Nephron (organoid): Measurements from ENCODE around the gene KLHL25.

Experiments used
- H3K27ac Mint-ChIP-seq, 3 experiments: 2 replicates each; pipeline ENCODE4 v1.8.0; 2020; ENCODE audit warnings: mixed read lengths in 3 of 3, mild to moderate bottlenecking in 2 of 3, moderate library complexity in 1 of 3
- H3K27me3 Mint-ChIP-seq: 2 replicates; pipeline ENCODE4 v1.8.0; 2021; ENCODE audit warnings: low read depth, mild to moderate bottlenecking, moderate library complexity, mixed read lengths
- H3K36me3 Mint-ChIP-seq: 2 replicates; pipeline ENCODE4 v1.8.0; 2020; ENCODE audit warnings: low read depth, mixed read lengths
- H3K4me1 Mint-ChIP-seq: 2 replicates; pipeline ENCODE4 v1.8.0; 2020; ENCODE audit warnings: mixed read lengths
- H3K4me3 Mint-ChIP-seq, 3 experiments: 2 replicates each; pipeline ENCODE4 v1.8.0; 2020; ENCODE audit warnings: mild to moderate bottlenecking in 3 of 3, mixed read lengths in 3 of 3, moderate library complexity in 2 of 3
- H3K9me3 Mint-ChIP-seq: 2 replicates; pipeline ENCODE4 v1.8.0; 2020; ENCODE audit warnings: mixed read lengths
- TF ChIP-seq, protein P1 (sequence below), 3 experiments: fragments of 200-600 bp; sonication (generic); IDR thresholded peaks; one replicate each; pipeline ENCODE4 v1.5.0; 2021; ENCODE audit warnings: antibody characterized with exemption in 3 of 3; ENCODE audit not compliant: unreplicated experiment in 3 of 3

Gene KLHL25

DNA sequence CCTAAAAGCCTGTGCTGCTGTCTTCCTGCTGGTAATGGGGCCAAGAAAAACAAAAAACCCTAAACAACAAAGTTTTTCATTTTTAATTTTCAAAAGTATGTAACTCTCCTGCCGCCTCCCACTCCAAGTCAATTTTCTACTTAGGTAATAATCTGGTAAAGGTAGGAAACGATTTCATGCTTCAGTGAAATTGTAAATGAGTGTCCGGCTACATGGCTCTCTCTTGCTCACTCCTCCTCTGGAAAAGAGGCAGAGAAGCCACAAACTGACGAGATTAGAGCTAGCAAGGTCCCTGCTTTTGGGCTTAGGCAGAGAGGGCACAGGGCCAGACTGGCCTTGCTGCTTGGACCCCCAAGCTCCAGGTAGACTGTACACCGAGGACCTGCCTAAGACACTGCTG, 23.5 kb downstream of the KLHL25 start:
- Mint-ChIP-seq H3K4me1 (peaks cover 46% of the 10 kb centered on the region), H3K9me3 (no peaks in the 10 kb centered on the region), H3K27me3 (peaks cover 7% of the 10 kb centered on the region), H3K36me3 (peaks cover 17% of the 10 kb centered on the region), H3K4me3 (peak overlapping the region; percentile 4 to 65 (median 5)), H3K27ac (peak overlapping the region; percentile 90 to 93 (median 91))
- TF ChIP-seq, protein P1, sequence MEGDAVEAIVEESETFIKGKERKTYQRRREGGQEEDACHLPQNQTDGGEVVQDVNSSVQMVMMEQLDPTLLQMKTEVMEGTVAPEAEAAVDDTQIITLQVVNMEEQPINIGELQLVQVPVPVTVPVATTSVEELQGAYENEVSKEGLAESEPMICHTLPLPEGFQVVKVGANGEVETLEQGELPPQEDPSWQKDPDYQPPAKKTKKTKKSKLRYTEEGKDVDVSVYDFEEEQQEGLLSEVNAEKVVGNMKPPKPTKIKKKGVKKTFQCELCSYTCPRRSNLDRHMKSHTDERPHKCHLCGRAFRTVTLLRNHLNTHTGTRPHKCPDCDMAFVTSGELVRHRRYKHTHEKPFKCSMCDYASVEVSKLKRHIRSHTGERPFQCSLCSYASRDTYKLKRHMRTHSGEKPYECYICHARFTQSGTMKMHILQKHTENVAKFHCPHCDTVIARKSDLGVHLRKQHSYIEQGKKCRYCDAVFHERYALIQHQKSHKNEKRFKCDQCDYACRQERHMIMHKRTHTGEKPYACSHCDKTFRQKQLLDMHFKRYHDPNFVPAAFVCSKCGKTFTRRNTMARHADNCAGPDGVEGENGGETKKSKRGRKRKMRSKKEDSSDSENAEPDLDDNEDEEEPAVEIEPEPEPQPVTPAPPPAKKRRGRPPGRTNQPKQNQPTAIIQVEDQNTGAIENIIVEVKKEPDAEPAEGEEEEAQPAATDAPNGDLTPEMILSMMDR (IDR thresholded peaks at IDR 0.05; ENCODE audit: unreplicated experiment in 3 of 3), result no peak

DNA sequence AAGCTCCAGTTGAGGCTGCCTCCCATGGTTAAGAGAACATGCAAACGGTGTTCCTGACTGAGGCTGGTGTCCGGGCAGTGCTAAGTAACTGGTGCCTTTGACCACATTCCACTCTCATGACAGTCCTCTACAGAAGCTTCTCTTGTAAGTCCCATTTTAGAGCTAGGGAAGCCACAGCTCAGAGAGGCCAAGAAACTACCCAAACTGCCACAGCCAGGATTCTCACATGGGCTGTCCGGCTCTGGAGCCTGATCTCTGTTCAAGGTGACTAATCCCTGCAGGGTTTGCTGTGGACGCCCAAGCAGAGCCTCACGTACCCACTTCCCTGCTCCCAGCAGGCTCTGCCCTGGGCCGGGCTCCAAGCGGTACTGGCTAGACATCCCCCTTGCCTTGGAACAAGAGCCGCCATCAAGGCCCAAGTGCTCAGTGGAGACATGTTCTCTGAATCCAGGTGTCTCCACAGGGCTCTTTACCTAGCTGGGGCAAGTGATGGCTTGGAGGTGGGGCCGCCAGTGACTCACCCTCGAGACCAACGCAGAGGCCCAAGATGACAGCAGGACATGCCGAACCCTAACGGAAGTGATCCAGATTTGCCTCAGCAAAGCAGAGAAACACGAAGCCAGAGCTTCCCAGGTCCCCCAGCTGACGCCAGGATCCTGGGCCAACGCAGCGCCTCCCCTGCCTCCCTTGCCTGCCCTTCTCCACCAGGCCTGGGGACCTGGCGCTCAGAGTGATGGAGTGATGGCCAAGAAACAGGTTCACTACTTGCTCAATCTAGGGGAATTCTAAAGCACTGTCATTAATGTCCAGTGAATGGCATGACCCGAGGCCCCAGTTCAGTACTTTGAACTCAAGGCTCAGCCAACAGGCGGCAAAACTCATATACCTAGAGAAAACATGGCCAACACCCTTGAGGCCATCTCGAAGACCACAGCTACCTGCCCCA, 24.4 kb downstream of the KLHL25 start:
- H3K4me1 Mint-ChIP-seq, result peaks cover 51% of the 10 kb centered on the region
- H3K36me3 Mint-ChIP-seq, result peaks cover 17% of the 10 kb centered on the region
- H3K9me3 Mint-ChIP-seq, result no peaks in the 10 kb centered on the region
- H3K27ac Mint-ChIP-seq, result peak overlapping the region; percentile 90 to 93 (median 91)
- H3K27me3 Mint-ChIP-seq, result peaks cover 7% of the 10 kb centered on the region
- TF ChIP-seq, protein P1 (IDR thresholded peaks at IDR 0.05; ENCODE audit: unreplicated experiment in 3 of 3), result no peak
- H3K4me3 Mint-ChIP-seq, result peak overlapping the region in 2 of 3 experiments; percentile 4 to 29

DNA sequence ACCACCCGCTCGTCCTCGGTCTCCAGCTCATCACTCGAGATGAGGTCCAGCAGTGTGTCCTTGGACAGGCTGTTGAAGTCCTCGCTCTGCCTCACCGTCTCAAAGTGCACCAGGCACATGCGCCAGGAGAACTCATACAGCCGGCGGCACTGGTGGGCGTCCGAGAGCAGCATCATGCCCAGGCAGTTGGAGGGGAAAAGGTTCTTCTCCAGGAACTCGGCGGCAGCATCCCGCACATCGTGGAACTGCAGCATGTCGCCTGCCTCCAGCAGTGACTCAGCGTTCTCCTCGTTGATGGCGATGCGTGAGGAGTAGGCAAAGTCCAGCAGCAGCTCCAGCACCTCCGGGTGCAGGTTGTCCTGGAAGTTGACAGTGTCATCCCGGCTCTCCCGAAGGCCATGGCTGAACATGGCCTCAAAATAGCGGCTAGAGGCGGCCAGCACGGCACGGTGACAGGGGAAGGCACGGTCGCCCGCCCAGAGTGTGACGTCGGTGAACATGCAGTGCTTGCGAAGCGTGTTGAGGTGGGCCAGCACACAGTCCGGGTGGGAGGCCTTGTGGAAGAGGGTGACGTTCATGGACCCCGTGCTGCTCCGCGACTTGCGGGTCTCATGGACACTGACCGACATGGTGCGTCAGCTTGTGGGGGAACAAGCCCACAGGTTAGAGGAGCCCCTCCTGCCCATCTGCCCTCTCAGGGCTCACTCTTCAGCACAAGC, 25.4 kb downstream of the KLHL25 start:
- Mint-ChIP-seq H3K27me3 (peaks cover 7% of the 10 kb centered on the region), H3K9me3 (no peaks in the 10 kb centered on the region), H3K4me1 (peaks cover 57% of the 10 kb centered on the region), H3K27ac (peak overlapping the region in 2 of 3 experiments; percentile 90 to 91), H3K36me3 (peaks cover 17% of the 10 kb centered on the region), H3K4me3 (no peak overlapping the region)
- TF ChIP-seq, protein P1 (IDR thresholded peaks at IDR 0.05; ENCODE audit: unreplicated experiment in 3 of 3), result no peak

DNA sequence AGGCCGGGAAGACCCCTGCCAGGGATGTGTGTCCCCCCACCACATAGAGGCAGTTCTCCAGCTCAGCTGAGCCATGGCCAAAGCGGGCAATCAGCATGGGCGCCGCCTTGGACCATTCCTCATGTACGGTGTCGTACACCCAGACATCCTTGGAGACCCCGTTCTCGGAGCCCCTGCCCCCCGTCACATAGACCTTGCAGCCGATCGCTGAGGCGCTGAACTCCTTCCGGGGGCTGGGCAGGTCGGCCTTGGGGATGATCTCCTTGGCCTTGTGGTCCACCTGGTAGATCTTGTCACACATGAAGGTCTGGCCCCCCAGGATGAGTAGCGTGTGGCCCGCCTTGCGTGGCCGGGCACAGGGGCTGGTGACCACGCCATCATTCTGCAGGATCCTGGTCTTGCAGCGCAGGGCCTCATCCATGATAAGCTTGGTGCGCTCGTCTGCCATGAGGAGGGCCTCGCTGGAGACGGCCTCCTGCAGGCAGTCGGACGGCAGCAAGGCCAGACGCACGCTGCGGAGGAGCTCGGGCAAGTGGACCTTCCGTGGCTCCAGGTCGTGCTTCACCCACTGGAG, 26.0 kb downstream of the KLHL25 start:
- TF ChIP-seq, protein P1 (IDR thresholded peaks at IDR 0.05; ENCODE audit: unreplicated experiment in 3 of 3), result no peak
- peaks cover 7% of the 10 kb centered on the region for H3K27me3 Mint-ChIP-seq
- no peak overlapping the region for H3K27ac Mint-ChIP-seq
- H3K4me3 Mint-ChIP-seq, result no peak overlapping the region
- peaks cover 56% of the 10 kb centered on the region for H3K4me1 Mint-ChIP-seq
- peaks cover 17% of the 10 kb centered on the region for H3K36me3 Mint-ChIP-seq
- H3K9me3 Mint-ChIP-seq, result no peaks in the 10 kb centered on the region

DNA sequence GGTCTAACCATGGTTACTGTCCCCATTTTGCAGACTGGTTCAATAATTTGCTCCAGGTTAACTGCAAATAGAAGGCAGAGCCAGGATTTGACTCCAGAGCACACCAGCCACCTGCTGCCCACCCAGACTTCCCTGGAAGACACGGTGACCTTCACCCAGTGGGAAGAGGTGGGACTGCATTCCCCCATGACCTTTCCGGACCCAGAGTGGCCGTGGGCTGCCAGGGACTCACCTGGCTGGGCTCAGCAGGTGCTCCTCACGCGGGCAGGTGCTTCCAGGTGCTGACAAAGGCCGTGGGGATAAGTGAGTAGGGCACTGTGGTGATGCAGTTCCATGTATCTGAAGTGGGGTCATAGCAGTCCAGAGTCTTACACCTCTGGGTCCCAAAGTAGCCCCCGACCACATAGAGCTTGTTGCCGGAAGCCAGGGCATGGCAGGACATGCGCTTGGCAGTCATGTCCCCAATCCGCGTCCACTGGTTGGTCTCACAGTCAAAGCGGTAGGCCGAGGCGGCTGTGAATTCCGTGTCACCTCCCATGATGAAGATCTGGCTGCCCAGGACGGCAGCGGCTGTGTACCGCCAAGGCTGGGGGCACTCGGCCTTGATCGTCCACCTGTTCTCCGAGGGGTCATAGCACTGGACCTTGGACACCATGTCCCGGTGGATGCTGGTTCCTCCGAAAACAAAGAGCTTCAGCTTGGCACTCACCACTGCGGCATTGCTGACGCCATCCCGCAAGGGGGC, 26.8 kb downstream of the KLHL25 start:
- Mint-ChIP-seq H3K4me1 (peaks cover 58% of the 10 kb centered on the region), H3K36me3 (peaks cover 17% of the 10 kb centered on the region), H3K27ac (no peak overlapping the region), H3K27me3 (peaks cover 7% of the 10 kb centered on the region), H3K4me3 (no peak overlapping the region), H3K9me3 (no peaks in the 10 kb centered on the region)
- TF ChIP-seq, protein P1 (IDR thresholded peaks at IDR 0.05; ENCODE audit: unreplicated experiment in 3 of 3), result no peak
